CD14-positive monocyte (primary cell): ENCODE measurements around the gene FGD2. TPM values are rescaled to one million over a fixed set of nuclear protein-coding genes. Genes with fewer than 3 reads are reported as not detected.

ENCODE experiments used
- DNase-seq, 3 donors: peaks; one replicate each; pipeline ENCODE4 v3.0.0-alpha.2; 2011 to 2022
- H2AFZ ChIP-seq: 2 replicates; pipeline ENCODE4 v1.6.0; 2012; ENCODE audit warnings: mild to moderate bottlenecking, low read depth, low read length, inconsistent platforms; ENCODE audit not compliant: insufficient read depth, poor library complexity, severe bottlenecking
- H3K27ac ChIP-seq, 2 donors: 1 replicate in 1 of 2; 2 replicates in 1 of 2; pipeline ENCODE4 v1.5.1; 2012 to 2013; ENCODE audit warnings: low read length in 2 of 2, control low read depth in 1 of 2, inconsistent platforms in 1 of 2, low read depth in 1 of 2, mild to moderate bottlenecking in 1 of 2
- H3K27me3 ChIP-seq, 2 donors: one replicate each; pipeline versions ENCODE4 v1.6.0 to v1.6.1; 2011 to 2013; ENCODE audit warnings: low read length in 2 of 2; ENCODE audit not compliant: control insufficient read depth in 2 of 2, insufficient read depth in 2 of 2
- H3K36me3 ChIP-seq, 2 donors: replicated peaks in 1 of 2; 1 replicate in 1 of 2; 2 replicates in 1 of 2; pipeline versions ENCODE4 v1.5.1 to v1.6.1; 2012 to 2013; ENCODE audit warnings: low read length in 2 of 2, control low read depth in 1 of 2, inconsistent platforms in 1 of 2, mild to moderate bottlenecking in 1 of 2; ENCODE audit not compliant: insufficient read depth in 2 of 2, control insufficient read depth in 1 of 2
- H3K4me1 ChIP-seq, 2 donors: 1 replicate in 1 of 2; 2 replicates in 1 of 2; pipeline versions ENCODE4 v1.5.1 to v1.6.1; 2012 to 2013; ENCODE audit warnings: low read length in 2 of 2, control low read depth in 1 of 2, inconsistent platforms in 1 of 2, mild to moderate bottlenecking in 1 of 2, moderate library complexity in 1 of 2; ENCODE audit not compliant: insufficient read depth in 2 of 2, control insufficient read depth in 1 of 2
- H3K4me2 ChIP-seq: replicated peaks from 2 replicates; pipeline ENCODE3; 2012; ENCODE audit warnings: low read length, moderate library complexity, mild to moderate bottlenecking; ENCODE audit not compliant: poor library complexity, severe bottlenecking; ENCODE audit errors: extremely low read depth
- H3K4me3 ChIP-seq, 3 experiments: fragments of 200-600 bp in 1 of 3; sonication (generic) in 1 of 3; replicated peaks in 1 of 3; 1 replicate in 2 of 3; 2 replicates in 1 of 3; pipeline ENCODE4 v1.5.1; 2011 to 2013; ENCODE audit warnings: low read length in 3 of 3, mild to moderate bottlenecking in 3 of 3, control low read depth in 2 of 3, low read depth in 2 of 3, inconsistent platforms in 1 of 3, moderate library complexity in 1 of 3
- H3K79me2 ChIP-seq: 2 replicates; pipeline ENCODE4 v1.6.0; 2012; ENCODE audit warnings: mild to moderate bottlenecking, control low read depth, inconsistent platforms, low read length, moderate library complexity; ENCODE audit not compliant: insufficient read depth
- H3K9ac ChIP-seq: 2 replicates; pipeline ENCODE4 v1.6.0; 2017; ENCODE audit warnings: low read length, mild to moderate bottlenecking; ENCODE audit not compliant: insufficient read depth, poor library complexity, severe bottlenecking
- H3K9me3 ChIP-seq, 2 donors: replicated peaks in 1 of 2; 1 replicate in 1 of 2; 2 replicates in 1 of 2; pipeline versions ENCODE4 v1.5.1 to v1.6.1; 2012 to 2013; ENCODE audit warnings: low read length in 2 of 2, control low read depth in 1 of 2; ENCODE audit not compliant: control insufficient read depth in 1 of 2, insufficient read depth in 1 of 2
- H4K20me1 ChIP-seq: 2 replicates; pipeline ENCODE4 v1.6.0; 2012; ENCODE audit warnings: mild to moderate bottlenecking, low read length, control low read depth, moderate library complexity; ENCODE audit not compliant: insufficient read depth
- H3K27ac Mint-ChIP-seq, 7 donors: one replicate each; pipeline ENCODE4 v1.8.0; 2020; ENCODE audit warnings: mild to moderate bottlenecking in 7 of 7, mixed read lengths in 7 of 7, moderate library complexity in 6 of 7, inconsistent platforms in 2 of 7
- H3K27me3 Mint-ChIP-seq, 3 donors: one replicate each; pipeline ENCODE4 v1.8.0; 2021 to 2022; ENCODE audit warnings: low read depth in 3 of 3, mild to moderate bottlenecking in 3 of 3, mixed read lengths in 3 of 3, moderate library complexity in 3 of 3, inconsistent platforms in 1 of 3
- H3K36me3 Mint-ChIP-seq, 2 donors: one replicate each; pipeline ENCODE4 v1.8.0; 2020; ENCODE audit warnings: mixed read lengths in 2 of 2, inconsistent platforms in 1 of 2, mild to moderate bottlenecking in 1 of 2
- H3K4me1 Mint-ChIP-seq: one replicate; pipeline ENCODE4 v1.8.0; 2020; ENCODE audit warnings: mild to moderate bottlenecking, mixed read lengths
- H3K4me3 Mint-ChIP-seq, 2 donors: one replicate each; pipeline ENCODE4 v1.8.0; 2020; ENCODE audit warnings: mild to moderate bottlenecking in 2 of 2, mixed read lengths in 2 of 2, moderate library complexity in 1 of 2
- H3K9me3 Mint-ChIP-seq, 7 donors: one replicate each; pipeline ENCODE4 v1.8.0; 2020 to 2022; ENCODE audit warnings: mixed read lengths in 7 of 7, mild to moderate bottlenecking in 6 of 7, moderate library complexity in 6 of 7, inconsistent platforms in 2 of 7
- CTCF ChIP-seq: fragments of 200-600 bp; IDR thresholded peaks from one replicate; pipeline ENCODE4 v1.8.0; 2022; ENCODE audit warnings: antibody characterized with exemption, mild to moderate bottlenecking
- WGBS: methylation state at CpG from one replicate; pipeline ENCODE4 v1.1.5; 2013; ENCODE audit warnings: missing lambda C conversion rate; ENCODE audit not compliant: insufficient coverage; 5-methylcytosine and 5-hydroxymethylcytosine counted together
- intact Hi-C, 2 donors: fragments of 100-400 bp; cut with micrococcal nuclease; formaldehyde crosslinking; loops; one replicate each; pipeline versions ENCODE4 v1.15.0 to v1.15.1; 2023
- polyA plus RNA-seq, 3 donors: library from polyadenylated mRNA; depleted of rRNA in 1 of 3; unstranded in 2 of 3; stranded (reverse) in 1 of 3; fragments of 300-500 nt in 2 of 3; fragments of >200 nt in 1 of 3; fragmentation: Illumina TruSeq in 2 of 3; gene quantifications; 1 replicate in 2 of 3; 2 replicates in 1 of 3; pipeline ENCODE4 v1.2.3, GENCODE V29; 2012 to 2021

The FGD2 gene
- polyA plus RNA-seq, 3 donors = 25.3 to 356 (median 50.0) TPM

GRCh38 chr6:37025621-37026466 is 20.4 kb downstream of the FGD2 start:
- H3K9me3 Mint-ChIP-seq = peaks cover 0 to 6% (median 4%) of the 10 kb centered on the region in 7 donors
- no peak overlapping the region for H3K4me2 ChIP-seq
- peaks cover 11% of the 10 kb centered on the region for H3K79me2 ChIP-seq
- H3K27me3 ChIP-seq = no peaks in the 10 kb centered on the region
- no peak for DNase-seq
- H3K27me3 Mint-ChIP-seq = peaks cover 0 to 2% (median 0%) of the 10 kb centered on the region in 3 donors
- 85% methylated on average over 23 of the region's 24 CpGs for whole genome bisulfite sequencing
- H4K20me1 ChIP-seq = peaks cover 90% of the 10 kb centered on the region
- peaks cover 11 to 14% of the 10 kb centered on the region in 2 donors for H3K4me1 ChIP-seq
- TF ChIP-seq CTCF = no peak
- no peak overlapping the region for H3K4me3 Mint-ChIP-seq
- no peak overlapping the region for H3K9ac ChIP-seq
- intact Hi-C loops = no loop called here
- peaks cover 79 to 96% of the 10 kb centered on the region in 2 donors for H3K36me3 Mint-ChIP-seq
- H3K36me3 ChIP-seq = peaks cover 82 to 85% of the 10 kb centered on the region in 2 donors
- peaks cover 10% of the 10 kb centered on the region for H3K4me1 Mint-ChIP-seq
- H3K27ac Mint-ChIP-seq = peak overlapping the region in 5 of 7 donors; percentile 1 to 73 (median 9)
- no peaks in the 10 kb centered on the region for H3K9me3 ChIP-seq
- H3K27ac ChIP-seq = peak overlapping the region in 1 of 2 donors; percentile 20
- no peak overlapping the region for H3K4me3 ChIP-seq
- no peak overlapping the region for H2AFZ ChIP-seq

- Histone ChIP-seq H3K4me1 (peaks cover 11 to 14% of the 10 kb centered on the region in 2 donors), H3K36me3 (peaks cover 82 to 85% of the 10 kb centered on the region in 2 donors), H3K27ac (peak overlapping the region in 1 of 2 donors; percentile 48), H3K27me3 (no peaks in the 10 kb centered on the region), H3K9me3 (no peaks in the 10 kb centered on the region), H4K20me1 (peaks cover 87% of the 10 kb centered on the region), H3K4me2 (no peak overlapping the region), H3K4me3 (no peak overlapping the region), H2AFZ (no peak overlapping the region), H3K79me2 (peaks cover 6% of the 10 kb centered on the region), H3K9ac (no peak overlapping the region)
- TF ChIP-seq CTCF = no peak
- H3K9me3 Mint-ChIP-seq = peaks cover 0 to 6% (median 4%) of the 10 kb centered on the region in 7 donors
- peaks cover 74 to 92% of the 10 kb centered on the region in 2 donors for H3K36me3 Mint-ChIP-seq
- H3K4me3 Mint-ChIP-seq = no peak overlapping the region
- no peak for DNase-seq
- H3K27ac Mint-ChIP-seq = peak overlapping the region in 3 of 7 donors; percentile 40 to 75 (median 40)
- WGBS = 91% methylated on average over 12 of the region's 15 CpGs
- peaks cover 8% of the 10 kb centered on the region for H3K4me1 Mint-ChIP-seq
- peaks cover 0 to 2% (median 0%) of the 10 kb centered on the region in 3 donors for H3K27me3 Mint-ChIP-seq
- intact Hi-C loops = no loop called here
Measured at GRCh38 chr6:37027036-37027720, 21.7 kb downstream of the FGD2 start.
